ENCODE measurements around the gene CUX1.

DNA sequence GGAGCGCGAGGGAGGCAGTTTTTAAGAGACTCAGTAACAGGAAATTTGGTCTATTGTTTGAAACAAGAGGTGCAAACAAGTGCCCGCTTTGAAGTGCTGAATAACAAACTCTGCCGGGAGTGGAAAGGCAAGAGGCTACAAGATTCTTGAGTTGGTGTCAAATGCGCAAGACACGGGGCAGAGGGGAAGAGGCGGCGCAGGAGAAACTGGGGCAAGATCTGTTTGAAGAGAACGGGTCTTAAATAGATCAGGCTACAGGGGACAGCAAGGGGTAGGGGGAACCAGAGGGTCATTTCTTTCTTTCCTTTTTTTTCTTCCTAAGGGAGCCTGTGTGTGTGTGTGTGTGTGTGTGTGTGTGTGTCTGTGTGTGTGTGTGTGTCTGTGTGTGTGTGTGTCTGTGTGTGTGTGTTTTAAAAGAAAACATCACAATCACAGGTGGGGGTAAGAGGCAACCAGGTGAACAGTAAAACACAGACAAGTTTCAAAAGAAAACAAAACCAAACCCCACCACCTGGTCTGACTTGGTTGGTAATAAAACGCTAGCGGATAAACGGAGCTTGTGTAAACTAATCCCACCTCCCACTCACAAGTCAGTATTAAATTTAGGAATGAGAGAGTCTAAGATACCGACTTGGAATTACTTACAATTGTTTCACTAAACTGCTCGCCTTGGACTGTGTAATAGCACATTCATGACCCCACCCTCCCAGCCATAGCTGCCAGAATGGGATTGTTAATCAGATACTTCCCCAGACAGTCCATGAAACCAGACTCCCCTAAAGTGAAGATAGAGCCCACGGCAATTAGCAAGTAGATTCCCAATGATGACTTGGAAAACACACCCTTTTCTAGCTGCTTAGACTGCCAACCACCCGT is 13.1 kb upstream of the CUX1 start:
- TF ChIP-seq, protein P1, sequence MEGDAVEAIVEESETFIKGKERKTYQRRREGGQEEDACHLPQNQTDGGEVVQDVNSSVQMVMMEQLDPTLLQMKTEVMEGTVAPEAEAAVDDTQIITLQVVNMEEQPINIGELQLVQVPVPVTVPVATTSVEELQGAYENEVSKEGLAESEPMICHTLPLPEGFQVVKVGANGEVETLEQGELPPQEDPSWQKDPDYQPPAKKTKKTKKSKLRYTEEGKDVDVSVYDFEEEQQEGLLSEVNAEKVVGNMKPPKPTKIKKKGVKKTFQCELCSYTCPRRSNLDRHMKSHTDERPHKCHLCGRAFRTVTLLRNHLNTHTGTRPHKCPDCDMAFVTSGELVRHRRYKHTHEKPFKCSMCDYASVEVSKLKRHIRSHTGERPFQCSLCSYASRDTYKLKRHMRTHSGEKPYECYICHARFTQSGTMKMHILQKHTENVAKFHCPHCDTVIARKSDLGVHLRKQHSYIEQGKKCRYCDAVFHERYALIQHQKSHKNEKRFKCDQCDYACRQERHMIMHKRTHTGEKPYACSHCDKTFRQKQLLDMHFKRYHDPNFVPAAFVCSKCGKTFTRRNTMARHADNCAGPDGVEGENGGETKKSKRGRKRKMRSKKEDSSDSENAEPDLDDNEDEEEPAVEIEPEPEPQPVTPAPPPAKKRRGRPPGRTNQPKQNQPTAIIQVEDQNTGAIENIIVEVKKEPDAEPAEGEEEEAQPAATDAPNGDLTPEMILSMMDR (IDR thresholded peaks at IDR 0.05): no peak
- TF ChIP-seq POLR2A (IDR thresholded peaks at IDR 0.05): no peak

All from esophagus squamous epithelium (tissue), 4 donors.